ENCODE measurements around the gene COL6A2.

DNA sequence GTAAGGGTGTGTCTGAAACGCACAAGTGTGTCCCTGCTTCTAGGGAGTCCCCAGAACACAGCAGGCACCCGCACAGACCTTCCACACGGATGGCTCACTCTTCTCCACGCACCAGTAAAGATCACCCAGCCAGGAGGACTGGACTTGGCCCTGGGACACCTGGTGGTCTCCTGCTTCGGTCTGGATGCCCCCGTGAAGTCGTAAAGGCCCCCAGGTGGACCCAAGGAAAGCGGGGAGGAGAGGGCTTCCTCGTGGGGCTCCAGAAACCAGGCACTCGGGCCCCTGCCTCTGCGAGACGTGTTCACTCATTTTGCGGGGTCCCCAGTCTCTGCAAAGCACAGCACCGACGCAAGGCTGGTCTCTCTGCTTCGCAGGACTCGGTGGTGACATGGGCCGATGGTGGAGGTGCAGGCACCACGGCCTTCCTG, 20.2 kb upstream of the COL6A2 start:
- TF ChIP-seq, protein P1, sequence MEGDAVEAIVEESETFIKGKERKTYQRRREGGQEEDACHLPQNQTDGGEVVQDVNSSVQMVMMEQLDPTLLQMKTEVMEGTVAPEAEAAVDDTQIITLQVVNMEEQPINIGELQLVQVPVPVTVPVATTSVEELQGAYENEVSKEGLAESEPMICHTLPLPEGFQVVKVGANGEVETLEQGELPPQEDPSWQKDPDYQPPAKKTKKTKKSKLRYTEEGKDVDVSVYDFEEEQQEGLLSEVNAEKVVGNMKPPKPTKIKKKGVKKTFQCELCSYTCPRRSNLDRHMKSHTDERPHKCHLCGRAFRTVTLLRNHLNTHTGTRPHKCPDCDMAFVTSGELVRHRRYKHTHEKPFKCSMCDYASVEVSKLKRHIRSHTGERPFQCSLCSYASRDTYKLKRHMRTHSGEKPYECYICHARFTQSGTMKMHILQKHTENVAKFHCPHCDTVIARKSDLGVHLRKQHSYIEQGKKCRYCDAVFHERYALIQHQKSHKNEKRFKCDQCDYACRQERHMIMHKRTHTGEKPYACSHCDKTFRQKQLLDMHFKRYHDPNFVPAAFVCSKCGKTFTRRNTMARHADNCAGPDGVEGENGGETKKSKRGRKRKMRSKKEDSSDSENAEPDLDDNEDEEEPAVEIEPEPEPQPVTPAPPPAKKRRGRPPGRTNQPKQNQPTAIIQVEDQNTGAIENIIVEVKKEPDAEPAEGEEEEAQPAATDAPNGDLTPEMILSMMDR (IDR thresholded peaks at IDR 0.05), result no peak
- no peak for TF ChIP-seq POLR2A (IDR thresholded peaks at IDR 0.05)

All from uterus (tissue), 2 donors.